Measurements from ENCODE around the gene SPRY4. TPM values are rescaled to one million over a fixed set of nuclear protein-coding genes. Genes with fewer than 3 reads are reported as not detected.

The SPRY4 gene
- 10 to 100 TPM in 6 of 7 donors, 1 to 10 TPM in 1; 9.4 to 33.5 (median 21.2) TPM for total RNA-seq
- 1 to 10 TPM in 2 of 3 donors, under 1 TPM in 1; 0.76 to 2.0 (median 1.1) TPM for polyA plus RNA-seq
- long read RNA-seq, donor 1, full-length matches to known transcripts = 58 of 58 reads
- long read RNA-seq, donor 1, partial matches to known transcripts = 0 of 58 reads
- long read RNA-seq, donor 1, other reads (novel, unspliced or antisense) = 0 of 58 reads
- long read RNA-seq, donor 2, full-length matches to known transcripts = 23 of 23 reads
- long read RNA-seq, donor 2, partial matches to known transcripts = 0 of 23 reads
- long read RNA-seq, donor 2, other reads (novel, unspliced or antisense) = 0 of 23 reads

- intact Hi-C loops (cut with DNase I; ENCODE audit: low total_unique reads) = no loop called here
- Histone ChIP-seq H3K4me1 (peaks cover 18 to 67% (median 52%) of the 10 kb centered on the region in 6 donors), H3K36me3 (no peaks in the 10 kb centered on the region)
Measured at GRCh38 chr5:142324871-142325724, at the start of gene SPRY4. SPRY4 (minus strand) TSS chr5:142325021; CDS start chr5:142315108, 9,913 bp downstream.

DNA sequence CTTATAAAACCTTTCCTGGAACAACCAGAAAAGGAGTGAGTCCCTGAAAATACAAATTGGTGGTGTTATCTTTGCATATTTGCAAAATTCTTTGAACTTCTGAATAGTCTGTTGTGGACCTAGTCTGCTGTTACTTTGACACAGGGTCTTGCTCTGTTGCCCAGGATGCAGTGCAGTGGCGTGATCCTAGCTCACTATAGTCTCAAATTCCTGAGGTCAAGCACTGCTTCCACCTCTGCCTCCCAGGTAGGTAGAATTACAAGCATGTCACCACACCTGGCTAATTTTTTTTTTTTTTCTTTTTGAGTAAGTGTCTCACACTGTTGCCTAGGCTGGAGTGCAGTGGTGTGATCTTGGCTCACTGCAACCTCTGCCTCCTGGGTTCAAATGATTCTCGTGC lies 43.7 kb upstream of the SPRY4 start:
- Histone ChIP-seq H3K27ac (no peak overlapping the region), H3K9me3 (no peaks in the 10 kb centered on the region), H3K36me3 (no peaks in the 10 kb centered on the region), H3K4me1 (peaks cover 4 to 19% (median 16%) of the 10 kb centered on the region in 6 donors), H3K27me3 (replicated peaks in 1 of 7) (peaks cover 0 to 49% (median 0%) of the 10 kb centered on the region in 7 donors), H3K4me3 (no peak overlapping the region)
- WGBS, 5 donors = 74 to 98% (median 88%) methylated on average over 2 of the region's 2 CpGs
- DNase-seq = no peak
- TF ChIP-seq POLR2AphosphoS5 (IDR thresholded peaks at IDR 0.05) = no peak
- no peak for TF ChIP-seq CTCF (IDR thresholded peaks at IDR 0.05 in 8 of 11, conservative IDR thresholded peaks at IDR 0.05 in 3 of 11)
- no peak for TF ChIP-seq POLR2A (IDR thresholded peaks at IDR 0.05)
- intact Hi-C loops (cut with DNase I; ENCODE audit: low total_unique reads) = no loop called here

More at GRCh38 chr5:142324871-142325724, at the start of gene SPRY4:
- peak; percentile 92 to 96 (median 94) for TF ChIP-seq POLR2AphosphoS5 (IDR thresholded peaks at IDR 0.05)
- peak in 1 of 3 donors; percentile 49 for TF ChIP-seq POLR2A (IDR thresholded peaks at IDR 0.05)
- TF ChIP-seq CTCF (IDR thresholded peaks at IDR 0.05 in 8 of 11, conservative IDR thresholded peaks at IDR 0.05 in 3 of 11) = peak in 1 of 11 experiments; percentile 7
- H3K4me3 ChIP-seq = peak within 1 kb of the TSS; percentile 46 to 76 (median 58)
- WGBS, 5 donors = 1% methylated on average over 37 to 54 of the region's 54 CpGs
- no peaks in the 10 kb centered on the region for H3K9me3 ChIP-seq
- peaks cover 0 to 100% (median 32%) of the 10 kb centered on the region in 7 donors for H3K27me3 ChIP-seq (replicated peaks in 1 of 7)
- H3K27ac ChIP-seq = peak within 1 kb of the TSS; percentile 58 to 86 (median 82)
- DNase-seq = peak; percentile 93

DNA sequence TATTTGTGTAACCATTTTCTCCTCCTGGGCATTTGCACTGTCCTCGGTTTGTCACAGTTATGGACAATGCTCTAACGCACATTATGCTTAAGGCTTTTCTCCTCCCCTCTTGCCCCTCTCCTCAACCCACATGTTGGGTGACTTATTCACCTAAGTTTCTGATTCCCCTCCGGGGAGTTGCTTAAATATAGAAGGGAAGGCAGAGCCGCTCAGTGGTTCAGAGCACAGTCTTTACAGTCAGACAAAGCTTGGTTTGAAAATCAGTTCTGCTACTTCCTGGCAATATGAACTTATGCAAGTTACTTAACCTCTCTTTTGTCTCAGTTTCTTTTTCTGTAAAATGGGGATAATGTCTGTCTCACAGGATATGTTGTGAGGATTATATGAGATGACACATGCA lies 41.2 kb upstream of the SPRY4 start:
- peaks cover 0 to 55% (median 0%) of the 10 kb centered on the region in 7 donors for H3K27me3 ChIP-seq (replicated peaks in 1 of 7)
- peaks cover 4 to 38% (median 26%) of the 10 kb centered on the region in 6 donors for H3K4me1 ChIP-seq
- H3K36me3 ChIP-seq = no peaks in the 10 kb centered on the region
- 78 to 88% (median 81%) methylated on average over 4 of the region's 4 CpGs for WGBS, 5 donors
- intact Hi-C loops (cut with DNase I; ENCODE audit: low total_unique reads) = no loop called here
- no peak overlapping the region for H3K4me3 ChIP-seq
- no peaks in the 10 kb centered on the region for H3K9me3 ChIP-seq
- no peak overlapping the region for H3K27ac ChIP-seq
- no peak for TF ChIP-seq POLR2AphosphoS5 (IDR thresholded peaks at IDR 0.05)
- TF ChIP-seq CTCF (IDR thresholded peaks at IDR 0.05 in 8 of 11, conservative IDR thresholded peaks at IDR 0.05 in 3 of 11) = no peak
- no peak for TF ChIP-seq POLR2A (IDR thresholded peaks at IDR 0.05)
- DNase-seq = no peak
